Panc1 (cell line): ENCODE measurements around the gene CDK1. TPM values are rescaled to one million over a fixed set of nuclear protein-coding genes. Genes with fewer than 3 reads are reported as not detected.

ENCODE experiments used
- ATAC-seq: fragments of 200-7000 bp; cut with Tn5 transposase; 2 replicates; pipeline ENCODE4 v1.9.1; 2020; ENCODE audit warnings: mild to moderate bottlenecking, moderate library complexity
- BruUV-seq: library from RNA; stranded (reverse); fragments of 400-500 nt; replicated peaks from 2 replicates; lab custom pipeline; 2021; lab: Mats Ljungman, UMichigan
- CTCF ChIA-PET: fragments of 300-600 bp; sonication (Branson Sonifier 250); formaldehyde crosslinking; loops from one replicate; lab custom pipeline; 2022; ENCODE audit warnings: antibody characterized with exemption; lab: Charles Lee
- POLR2A ChIA-PET: fragments of 300-600 bp; sonication (Branson Sonifier 250); formaldehyde crosslinking; loops from one replicate; lab custom pipeline; 2022; ENCODE audit warnings: antibody characterized with exemption; lab: Charles Lee
- DNase-seq: peaks from one replicate; pipeline ENCODE4 v3.0.0-alpha.2; 2010; ENCODE audit warnings: low read depth, low spot score
- H3K27ac ChIP-seq: 2 replicates; pipeline ENCODE4 v1.5.1; 2011; ENCODE audit warnings: mild to moderate bottlenecking, low read length, inconsistent platforms
- H3K27me3 ChIP-seq: fragments of 200-500 bp; sonication (Bioruptor generic); 2 replicates; pipeline ENCODE4 v1.6.0; 2014; ENCODE audit warnings: low read length, inconsistent platforms; ENCODE audit not compliant: control insufficient read depth, insufficient read depth
- H3K36me3 ChIP-seq: fragments of 200-500 bp; sonication (Bioruptor generic); 2 replicates; pipeline ENCODE4 v1.5.1; 2014; ENCODE audit warnings: inconsistent platforms, mild to moderate bottlenecking, low read length, moderate library complexity; ENCODE audit not compliant: control insufficient read depth, insufficient read depth
- H3K4me1 ChIP-seq: 2 replicates; pipeline ENCODE4 v1.5.1; 2011; ENCODE audit warnings: inconsistent platforms, mild to moderate bottlenecking, low read length, moderate library complexity; ENCODE audit not compliant: control insufficient read depth, insufficient read depth
- H3K4me3 ChIP-seq, 2 experiments: 2 replicates each; pipeline ENCODE4 v1.5.1; 2011 to 2012; ENCODE audit warnings: low read depth in 2 of 2, low read length in 2 of 2, mild to moderate bottlenecking in 2 of 2, inconsistent platforms in 1 of 2, moderate library complexity in 1 of 2
- H3K9me3 ChIP-seq: fragments of 200-500 bp; sonication (Bioruptor generic); 2 replicates; pipeline ENCODE4 v1.5.1; 2014; ENCODE audit warnings: low read depth, mild to moderate bottlenecking, inconsistent platforms, low read length, moderate library complexity; ENCODE audit not compliant: control insufficient read depth, insufficient read depth
- POLR2AphosphoS5 ChIP-seq: IDR thresholded peaks from 2 replicates; pipeline ENCODE4 v1.6.1; 2012; ENCODE audit warnings: mild to moderate bottlenecking, low read depth, low read length, moderate library complexity
- SIN3A ChIP-seq: IDR thresholded peaks from 2 replicates; pipeline ENCODE4 v1.6.1; 2012; ENCODE audit warnings: low read depth, mild to moderate bottlenecking, low read length, moderate library complexity, borderline replicate concordance; ENCODE audit not compliant: insufficient read depth
- TCF7L2 ChIP-seq: IDR thresholded peaks from 2 replicates; pipeline ENCODE4 v1.6.1; 2011; ENCODE audit warnings: mild to moderate bottlenecking, low read depth, low read length, inconsistent platforms
- in situ Hi-C: cut with HindIII; loops from 2 replicates; pipeline ENCODE4 v1.10.0; 2016; ENCODE audit warnings: low sequenced_read_pairs, low pct_unique_long_range_greater_than_20kb
- intact Hi-C: fragments of 100-400 bp; cut with micrococcal nuclease; formaldehyde crosslinking; loops from one replicate; pipeline ENCODE4 v1.10.0; 2022; ENCODE audit not compliant: unreplicated experiment
- total RNA-seq: library from RNA; stranded (reverse); gene quantifications from one replicate; pipeline ENCODE4 v1.2.1, GENCODE V29; 2021; ENCODE audit not compliant: unreplicated experiment
- TF ChIP-seq, protein P1 (sequence below): fragments of 450-650 bp; IDR thresholded peaks from 2 replicates; pipeline ENCODE4 v1.5.1; 2017; ENCODE audit warnings: mild to moderate bottlenecking
- TF ChIP-seq, protein P2 (sequence below), 2 experiments: IDR thresholded peaks; 2 replicates each; pipeline ENCODE4 v1.6.1; 2011 to 2012; ENCODE audit warnings: low read depth in 2 of 2, control low read depth in 1 of 2, low read length in 1 of 2, mild to moderate bottlenecking in 1 of 2, moderate library complexity in 1 of 2; ENCODE audit not compliant: insufficient read depth in 1 of 2

The CDK1 gene
- total RNA-seq, 1 experiment from 2014 or later, result 75.5 TPM

DNA sequence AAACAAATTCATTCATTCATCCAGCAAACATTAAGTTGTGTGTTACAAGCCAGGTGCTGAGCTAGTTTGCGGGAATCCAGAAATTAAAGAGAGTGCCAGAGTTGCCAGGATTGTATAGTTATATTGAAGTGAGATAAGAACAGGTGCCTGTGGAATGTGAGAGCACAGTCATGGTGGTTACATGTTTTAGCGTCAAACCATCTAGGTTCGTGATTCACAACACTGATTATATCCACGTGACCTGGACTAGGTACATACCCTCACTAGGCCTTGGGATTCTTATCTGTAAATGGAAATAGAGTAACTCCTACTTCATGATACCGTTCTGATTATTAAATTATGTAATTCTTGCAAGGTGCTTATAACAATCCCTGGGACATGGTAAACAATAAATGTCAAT, 24.5 kb upstream of the CDK1 start:
- CTCF ChIA-PET, result no interaction called here
- no peak for TF ChIP-seq POLR2AphosphoS5
- TF ChIP-seq, protein P1, sequence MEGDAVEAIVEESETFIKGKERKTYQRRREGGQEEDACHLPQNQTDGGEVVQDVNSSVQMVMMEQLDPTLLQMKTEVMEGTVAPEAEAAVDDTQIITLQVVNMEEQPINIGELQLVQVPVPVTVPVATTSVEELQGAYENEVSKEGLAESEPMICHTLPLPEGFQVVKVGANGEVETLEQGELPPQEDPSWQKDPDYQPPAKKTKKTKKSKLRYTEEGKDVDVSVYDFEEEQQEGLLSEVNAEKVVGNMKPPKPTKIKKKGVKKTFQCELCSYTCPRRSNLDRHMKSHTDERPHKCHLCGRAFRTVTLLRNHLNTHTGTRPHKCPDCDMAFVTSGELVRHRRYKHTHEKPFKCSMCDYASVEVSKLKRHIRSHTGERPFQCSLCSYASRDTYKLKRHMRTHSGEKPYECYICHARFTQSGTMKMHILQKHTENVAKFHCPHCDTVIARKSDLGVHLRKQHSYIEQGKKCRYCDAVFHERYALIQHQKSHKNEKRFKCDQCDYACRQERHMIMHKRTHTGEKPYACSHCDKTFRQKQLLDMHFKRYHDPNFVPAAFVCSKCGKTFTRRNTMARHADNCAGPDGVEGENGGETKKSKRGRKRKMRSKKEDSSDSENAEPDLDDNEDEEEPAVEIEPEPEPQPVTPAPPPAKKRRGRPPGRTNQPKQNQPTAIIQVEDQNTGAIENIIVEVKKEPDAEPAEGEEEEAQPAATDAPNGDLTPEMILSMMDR, result no peak
- TF ChIP-seq TCF7L2, result no peak
- no peak for TF ChIP-seq SIN3A
- TF ChIP-seq, protein P2, sequence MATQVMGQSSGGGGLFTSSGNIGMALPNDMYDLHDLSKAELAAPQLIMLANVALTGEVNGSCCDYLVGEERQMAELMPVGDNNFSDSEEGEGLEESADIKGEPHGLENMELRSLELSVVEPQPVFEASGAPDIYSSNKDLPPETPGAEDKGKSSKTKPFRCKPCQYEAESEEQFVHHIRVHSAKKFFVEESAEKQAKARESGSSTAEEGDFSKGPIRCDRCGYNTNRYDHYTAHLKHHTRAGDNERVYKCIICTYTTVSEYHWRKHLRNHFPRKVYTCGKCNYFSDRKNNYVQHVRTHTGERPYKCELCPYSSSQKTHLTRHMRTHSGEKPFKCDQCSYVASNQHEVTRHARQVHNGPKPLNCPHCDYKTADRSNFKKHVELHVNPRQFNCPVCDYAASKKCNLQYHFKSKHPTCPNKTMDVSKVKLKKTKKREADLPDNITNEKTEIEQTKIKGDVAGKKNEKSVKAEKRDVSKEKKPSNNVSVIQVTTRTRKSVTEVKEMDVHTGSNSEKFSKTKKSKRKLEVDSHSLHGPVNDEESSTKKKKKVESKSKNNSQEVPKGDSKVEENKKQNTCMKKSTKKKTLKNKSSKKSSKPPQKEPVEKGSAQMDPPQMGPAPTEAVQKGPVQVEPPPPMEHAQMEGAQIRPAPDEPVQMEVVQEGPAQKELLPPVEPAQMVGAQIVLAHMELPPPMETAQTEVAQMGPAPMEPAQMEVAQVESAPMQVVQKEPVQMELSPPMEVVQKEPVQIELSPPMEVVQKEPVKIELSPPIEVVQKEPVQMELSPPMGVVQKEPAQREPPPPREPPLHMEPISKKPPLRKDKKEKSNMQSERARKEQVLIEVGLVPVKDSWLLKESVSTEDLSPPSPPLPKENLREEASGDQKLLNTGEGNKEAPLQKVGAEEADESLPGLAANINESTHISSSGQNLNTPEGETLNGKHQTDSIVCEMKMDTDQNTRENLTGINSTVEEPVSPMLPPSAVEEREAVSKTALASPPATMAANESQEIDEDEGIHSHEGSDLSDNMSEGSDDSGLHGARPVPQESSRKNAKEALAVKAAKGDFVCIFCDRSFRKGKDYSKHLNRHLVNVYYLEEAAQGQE (IDR thresholded peaks at IDR 0.05; ENCODE audit: insufficient read depth in 1 of 2, low read depth in 2 of 2, low read length in 1 of 2), result no peak
- DNase-seq (no peak), ATAC-seq (no peak)
- H3K4me3 ChIP-seq, result no peak overlapping the region
- intact Hi-C loops (no loop called here), in situ Hi-C loops (no loop called here)
- H3K4me1 ChIP-seq, result no peaks in the 10 kb centered on the region
- BruUV-seq, result no TSS peak
- POLR2A ChIA-PET, result no interaction called here
- H3K27ac ChIP-seq, result no peak overlapping the region
- no peaks in the 10 kb centered on the region for H3K9me3 ChIP-seq
- H3K36me3 ChIP-seq, result no peaks in the 10 kb centered on the region
- peaks cover 12% of the 10 kb centered on the region for H3K27me3 ChIP-seq

DNA sequence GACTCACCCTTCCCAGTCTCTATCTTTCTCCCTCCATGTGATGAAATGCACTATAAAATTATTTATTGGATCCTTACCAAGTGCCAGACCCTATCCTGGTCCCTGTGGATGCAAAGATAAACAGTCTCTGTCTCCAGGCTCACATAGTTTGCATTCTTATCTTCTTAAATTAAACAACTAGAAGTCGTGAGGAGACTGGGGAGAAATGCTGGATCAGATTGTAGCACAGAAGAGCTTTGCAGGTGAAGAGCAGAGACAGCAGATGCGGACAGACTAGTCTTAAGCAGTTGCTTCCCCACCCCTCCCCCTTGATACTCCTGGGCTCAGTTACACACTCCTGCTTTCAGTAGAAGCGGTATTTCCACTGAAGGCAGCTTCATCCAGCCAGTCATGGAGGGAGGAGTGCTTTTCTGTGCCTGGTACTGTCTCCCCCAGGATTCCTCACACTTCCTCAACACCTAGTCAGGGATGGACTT, 20.8 kb upstream of the CDK1 start:
- Histone ChIP-seq H3K36me3 (no peaks in the 10 kb centered on the region), H3K9me3 (no peaks in the 10 kb centered on the region), H3K27me3 (peaks cover 10% of the 10 kb centered on the region), H3K4me3 (no peak overlapping the region), H3K27ac (no peak overlapping the region), H3K4me1 (no peaks in the 10 kb centered on the region)
- ATAC-seq, result no peak
- no peak for DNase-seq
- no peak for TF ChIP-seq SIN3A
- TF ChIP-seq, protein P2 (IDR thresholded peaks at IDR 0.05; ENCODE audit: insufficient read depth in 1 of 2, low read depth in 2 of 2, low read length in 1 of 2), result no peak
- TF ChIP-seq POLR2AphosphoS5, result no peak
- TF ChIP-seq, protein P1, result no peak
- no peak for TF ChIP-seq TCF7L2
- POLR2A ChIA-PET, result no interaction called here
- in situ Hi-C loops (no loop called here), intact Hi-C loops (no loop called here)
- CTCF ChIA-PET, result no interaction called here
- no TSS peak for BruUV-seq
